ENCODE measurements around the gene ERVV-1. TPM values are rescaled to one million over a fixed set of nuclear protein-coding genes. Genes with fewer than 3 reads are reported as not detected.

ERVV-1 gene
- total and polyA plus RNA-seq, 2 experiments from 2014 or later, result 0.57 TPM; not detected in 1

DNA sequence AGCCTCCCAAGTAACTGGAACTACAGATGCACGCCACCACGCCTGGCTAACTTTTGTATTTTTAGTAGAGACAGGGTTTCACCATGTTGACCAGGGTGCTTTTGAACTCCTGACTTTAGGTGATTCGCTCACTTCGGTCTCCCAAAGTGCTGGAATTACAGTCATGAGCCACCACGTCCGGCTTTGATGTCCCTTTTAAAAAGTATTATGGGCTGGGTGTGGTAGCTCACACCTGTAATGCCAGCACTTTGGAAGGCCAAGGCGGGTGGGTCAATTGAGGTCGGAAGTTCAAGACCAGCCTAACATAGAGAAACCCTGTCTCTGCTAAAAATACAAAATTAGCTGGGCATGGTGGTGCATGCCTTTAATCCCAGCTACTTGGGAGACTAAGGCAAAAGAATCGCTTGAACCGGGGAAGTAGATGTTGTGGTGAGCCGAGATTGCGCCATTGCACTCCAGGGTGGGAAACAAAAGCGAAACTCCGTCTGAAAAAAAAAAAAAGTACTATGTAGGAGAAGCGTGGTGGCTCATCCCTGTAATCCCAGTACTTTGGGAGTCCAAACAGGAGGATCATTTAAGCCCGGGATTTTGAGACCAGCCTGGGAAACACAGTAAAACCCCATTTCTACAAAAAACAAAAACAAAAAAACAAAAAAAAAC lies 22.8 kb upstream of the ERVV-1 start:
- TF ChIP-seq, protein P1, sequence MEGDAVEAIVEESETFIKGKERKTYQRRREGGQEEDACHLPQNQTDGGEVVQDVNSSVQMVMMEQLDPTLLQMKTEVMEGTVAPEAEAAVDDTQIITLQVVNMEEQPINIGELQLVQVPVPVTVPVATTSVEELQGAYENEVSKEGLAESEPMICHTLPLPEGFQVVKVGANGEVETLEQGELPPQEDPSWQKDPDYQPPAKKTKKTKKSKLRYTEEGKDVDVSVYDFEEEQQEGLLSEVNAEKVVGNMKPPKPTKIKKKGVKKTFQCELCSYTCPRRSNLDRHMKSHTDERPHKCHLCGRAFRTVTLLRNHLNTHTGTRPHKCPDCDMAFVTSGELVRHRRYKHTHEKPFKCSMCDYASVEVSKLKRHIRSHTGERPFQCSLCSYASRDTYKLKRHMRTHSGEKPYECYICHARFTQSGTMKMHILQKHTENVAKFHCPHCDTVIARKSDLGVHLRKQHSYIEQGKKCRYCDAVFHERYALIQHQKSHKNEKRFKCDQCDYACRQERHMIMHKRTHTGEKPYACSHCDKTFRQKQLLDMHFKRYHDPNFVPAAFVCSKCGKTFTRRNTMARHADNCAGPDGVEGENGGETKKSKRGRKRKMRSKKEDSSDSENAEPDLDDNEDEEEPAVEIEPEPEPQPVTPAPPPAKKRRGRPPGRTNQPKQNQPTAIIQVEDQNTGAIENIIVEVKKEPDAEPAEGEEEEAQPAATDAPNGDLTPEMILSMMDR (IDR thresholded peaks at IDR 0.05; ENCODE audit: low read depth, low read length), result no peak
- peaks cover 2% of the 10 kb centered on the region for H3K36me3 ChIP-seq
- H3K27ac ChIP-seq, result no peak overlapping the region
- no peaks in the 10 kb centered on the region for H3K27me3 ChIP-seq
- peaks cover 5% of the 10 kb centered on the region for H3K4me1 ChIP-seq (ENCODE audit: low read depth)
- H3K4me3 ChIP-seq, result no peak overlapping the region
- DNase-seq (ENCODE audit: low read depth in 1 of 2, low spot score in 1 of 2), result peak in 1 of 2 donors; percentile 21
- no peaks in the 10 kb centered on the region for H3K9me3 ChIP-seq (ENCODE audit: low read depth)

DNA sequence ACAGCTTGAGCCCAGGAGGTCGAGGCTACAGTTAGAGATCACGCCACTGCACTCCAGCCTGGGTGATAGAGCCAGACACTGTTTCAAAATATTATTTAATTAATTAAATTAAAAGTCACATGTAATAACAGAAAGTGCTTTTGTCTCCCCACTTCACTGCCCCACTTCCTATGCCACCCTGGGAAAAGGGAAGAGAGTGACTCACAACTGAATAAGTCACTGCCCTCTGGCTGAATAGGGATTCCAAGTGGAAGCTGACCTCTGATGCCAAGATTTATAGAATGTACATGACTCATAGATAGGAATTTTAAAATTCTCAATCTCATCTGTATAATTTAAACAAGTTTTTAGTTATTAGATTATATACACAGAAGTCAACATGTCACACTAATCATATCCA lies 22.2 kb upstream of the ERVV-1 start:
- Histone ChIP-seq H3K9me3 (ENCODE audit: low read depth) (no peaks in the 10 kb centered on the region), H3K27me3 (no peaks in the 10 kb centered on the region), H3K36me3 (no peaks in the 10 kb centered on the region), H3K4me3 (no peak overlapping the region), H3K4me1 (ENCODE audit: low read depth) (peaks cover 5% of the 10 kb centered on the region), H3K27ac (no peak overlapping the region)
- peak in 1 of 2 donors; percentile 50 for DNase-seq (ENCODE audit: low read depth in 1 of 2, low spot score in 1 of 2)
- TF ChIP-seq, protein P1 (IDR thresholded peaks at IDR 0.05; ENCODE audit: low read depth, low read length), result no peak

DNA sequence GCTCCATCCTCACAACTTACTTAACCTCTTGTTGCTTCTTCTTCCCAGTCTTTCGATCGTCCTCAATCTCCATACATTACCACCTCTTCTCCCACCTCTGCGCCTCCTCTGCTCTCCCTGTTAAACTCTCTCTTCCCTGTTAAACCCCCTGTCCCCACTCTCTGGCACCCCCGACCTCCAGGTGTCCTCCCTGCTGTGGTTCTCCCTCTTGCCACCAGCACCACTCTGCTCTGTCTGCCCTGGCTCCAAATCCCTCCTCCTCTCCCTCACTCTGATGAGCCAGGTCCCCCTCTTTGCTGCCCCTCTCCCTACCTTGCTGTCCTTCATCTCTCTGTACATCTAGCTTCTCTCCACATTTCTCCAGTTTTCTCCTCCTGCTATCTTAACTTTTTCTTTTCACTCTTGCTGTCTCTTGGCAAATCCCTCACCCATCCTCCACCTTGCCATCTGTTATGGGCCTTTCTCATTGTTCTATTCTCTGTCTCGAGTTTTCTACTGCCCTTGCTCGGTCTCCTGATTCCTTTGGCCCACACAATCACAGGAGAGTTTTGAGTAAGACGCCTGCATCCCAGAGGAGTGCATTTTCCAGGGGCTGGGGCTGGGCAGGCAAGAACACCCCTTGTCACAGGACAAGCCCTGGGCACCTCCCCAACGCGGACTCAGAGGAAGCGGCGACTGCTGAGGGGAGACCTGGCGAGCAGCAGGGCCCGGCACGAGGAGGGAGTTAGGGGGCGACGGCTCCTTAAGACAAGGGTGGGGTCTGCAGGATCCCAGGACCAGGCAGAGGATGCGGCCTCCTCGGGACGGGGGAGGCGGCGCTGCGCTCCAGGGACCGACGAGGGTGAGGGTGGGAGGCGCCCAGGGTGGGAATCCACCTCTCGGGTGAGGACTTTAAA lies 21.4 kb upstream of the ERVV-1 start:
- Histone ChIP-seq H3K4me1 (ENCODE audit: low read depth) (peaks cover 5% of the 10 kb centered on the region), H3K27me3 (no peaks in the 10 kb centered on the region), H3K4me3 (peak overlapping the region; percentile 72), H3K9me3 (ENCODE audit: low read depth) (no peaks in the 10 kb centered on the region), H3K27ac (no peak overlapping the region), H3K36me3 (no peaks in the 10 kb centered on the region)
- peak; percentile 13 to 23 for DNase-seq (ENCODE audit: low read depth in 1 of 2, low spot score in 1 of 2)
- TF ChIP-seq, protein P1 (IDR thresholded peaks at IDR 0.05; ENCODE audit: low read depth, low read length), result no peak

DNA sequence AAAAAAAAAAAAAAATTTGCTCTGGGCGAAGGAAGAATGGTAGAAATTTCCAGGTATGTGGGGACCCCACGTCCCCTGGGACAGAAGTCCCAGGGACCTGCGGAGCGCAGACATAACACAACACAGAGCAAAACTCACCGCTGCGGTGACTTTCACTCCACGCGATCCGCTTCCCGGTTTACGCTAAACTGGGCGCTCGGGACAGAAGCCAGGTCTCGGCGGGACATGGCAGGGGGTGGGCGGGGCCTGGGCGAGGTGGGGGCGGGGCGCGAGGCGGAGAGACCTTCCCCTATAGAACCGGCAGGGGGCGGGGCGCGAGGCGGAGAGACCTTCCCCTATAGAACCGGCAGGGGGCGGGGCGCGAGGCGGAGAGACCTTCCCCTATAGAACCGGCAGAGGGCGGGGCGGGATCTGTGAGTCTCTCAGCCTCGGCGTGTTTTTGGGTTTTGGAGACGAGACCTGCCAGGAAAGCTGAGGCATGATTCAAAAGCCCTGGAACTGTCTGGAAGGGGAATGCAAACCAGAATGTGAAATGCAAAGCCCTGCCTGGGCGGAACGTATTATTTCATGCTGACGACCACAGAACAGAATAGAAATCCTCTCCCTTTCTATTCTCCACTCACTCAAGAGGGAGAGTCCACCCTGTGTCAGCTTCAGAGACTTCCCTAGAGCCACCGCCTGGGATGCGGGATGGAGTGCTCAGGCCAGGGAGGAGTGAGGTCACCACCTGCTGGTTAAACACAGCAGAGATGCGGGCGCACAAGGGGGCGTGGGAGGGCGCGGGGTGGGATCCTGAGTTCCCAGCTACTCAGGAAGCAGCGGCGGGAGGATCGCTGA lies 20.2 kb upstream of the ERVV-1 start:
- Histone ChIP-seq H3K4me3 (peak overlapping the region; percentile 72), H3K27me3 (no peaks in the 10 kb centered on the region), H3K4me1 (ENCODE audit: low read depth) (peaks cover 5% of the 10 kb centered on the region), H3K27ac (peak overlapping the region; percentile 79), H3K36me3 (no peaks in the 10 kb centered on the region), H3K9me3 (ENCODE audit: low read depth) (no peaks in the 10 kb centered on the region)
- DNase-seq (ENCODE audit: low read depth in 1 of 2, low spot score in 1 of 2), result peak; percentile 89 to 90
- TF ChIP-seq, protein P1 (IDR thresholded peaks at IDR 0.05; ENCODE audit: low read depth, low read length), result peak; percentile 35

DNA sequence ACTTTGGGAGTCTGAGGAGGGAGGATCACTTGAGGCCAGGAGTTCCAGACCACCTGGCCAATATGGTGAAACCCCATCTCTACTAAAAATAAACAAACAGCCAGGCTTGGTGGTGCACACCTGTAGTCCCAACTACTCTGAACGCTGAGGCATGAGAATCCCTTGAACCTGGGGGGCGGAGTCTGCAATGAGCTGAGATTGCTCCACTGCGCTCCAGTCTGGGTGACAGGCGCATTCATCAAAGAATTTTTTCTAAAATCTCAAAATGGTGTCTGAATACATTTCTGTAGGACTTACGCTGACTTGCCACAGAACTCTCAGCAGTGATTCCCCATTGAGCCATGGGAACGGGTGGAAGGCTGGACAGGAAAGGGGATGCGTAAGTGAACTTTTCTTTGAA lies 18.0 kb upstream of the ERVV-1 start:
- Histone ChIP-seq H3K36me3 (no peaks in the 10 kb centered on the region), H3K4me3 (no peak overlapping the region), H3K4me1 (ENCODE audit: low read depth) (peaks cover 5% of the 10 kb centered on the region), H3K9me3 (ENCODE audit: low read depth) (no peaks in the 10 kb centered on the region), H3K27ac (no peak overlapping the region), H3K27me3 (no peaks in the 10 kb centered on the region)
- TF ChIP-seq, protein P1 (IDR thresholded peaks at IDR 0.05; ENCODE audit: low read depth, low read length), result no peak
- no peak for DNase-seq (ENCODE audit: low read depth in 1 of 2, low spot score in 1 of 2)

All from cardiac muscle cell (in vitro differentiated cells and primary cell).